HEK293 (cell line): ENCODE data around the gene FHL5.

ENCODE experiments used
- IKZF3 ChIP-seq: fragments of 450-650 bp; IDR thresholded peaks from 2 replicates; pipeline ENCODE4 v1.5.0; 2018; ENCODE audit warnings: missing biosample characterization, mild to moderate bottlenecking, missing genetic modification characterization, moderate library complexity
- YY1 ChIP-seq: fragments of 450-650 bp; formaldehyde crosslinking; IDR thresholded peaks from 2 replicates; pipeline ENCODE4 v1.5.1; 2018; ENCODE audit warnings: missing biosample characterization, missing genetic modification characterization
- ZNF660 ChIP-seq: fragments of 450-650 bp; IDR thresholded peaks from 2 replicates; pipeline ENCODE4 v1.5.1; 2018; ENCODE audit warnings: missing biosample characterization, mild to moderate bottlenecking, missing genetic modification characterization
- TF ChIP-seq, protein P1 (sequence below): fragments of 450-650 bp; formaldehyde crosslinking; optimal IDR thresholded peaks from 2 replicates; pipeline ENCODE3; 2016; ENCODE audit warnings: missing biosample characterization, mild to moderate bottlenecking, missing genetic modification characterization
- TF ChIP-seq, protein P2 (sequence below): fragments of 450-650 bp; formaldehyde crosslinking; IDR thresholded peaks from 2 replicates; pipeline ENCODE4 v1.5.1; 2016; ENCODE audit warnings: missing biosample characterization, missing genetic modification characterization
- TF ChIP-seq, protein P3 (sequence below): fragments of 450-650 bp; formaldehyde crosslinking; IDR thresholded peaks from 2 replicates; pipeline ENCODE4 v1.5.1; 2016; ENCODE audit warnings: missing biosample characterization, missing genetic modification characterization

DNA sequence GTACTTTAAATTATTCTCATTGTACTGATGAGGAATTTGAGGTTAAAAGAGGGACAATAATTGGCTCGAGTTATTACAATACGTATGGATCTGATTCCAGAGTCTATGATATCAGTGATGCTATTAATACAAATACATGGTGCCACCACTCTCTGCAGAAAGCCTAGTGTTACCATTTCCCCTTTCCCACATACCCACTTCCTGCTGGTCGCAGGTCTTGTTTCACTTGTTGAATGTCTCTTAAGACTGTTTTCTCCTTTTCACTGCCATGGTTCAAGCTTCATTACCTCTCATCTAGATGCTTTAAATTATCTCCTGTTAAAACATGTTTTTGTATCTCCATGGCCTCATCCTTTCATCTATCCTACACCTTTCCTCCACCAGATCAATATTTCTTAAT lies 62.0 kb downstream of the FHL5 start:
- TF ChIP-seq ZNF660 (no peak), YY1 (no peak), IKZF3 (tag by site-specific recombination) (no peak)
- TF ChIP-seq, protein P1, sequence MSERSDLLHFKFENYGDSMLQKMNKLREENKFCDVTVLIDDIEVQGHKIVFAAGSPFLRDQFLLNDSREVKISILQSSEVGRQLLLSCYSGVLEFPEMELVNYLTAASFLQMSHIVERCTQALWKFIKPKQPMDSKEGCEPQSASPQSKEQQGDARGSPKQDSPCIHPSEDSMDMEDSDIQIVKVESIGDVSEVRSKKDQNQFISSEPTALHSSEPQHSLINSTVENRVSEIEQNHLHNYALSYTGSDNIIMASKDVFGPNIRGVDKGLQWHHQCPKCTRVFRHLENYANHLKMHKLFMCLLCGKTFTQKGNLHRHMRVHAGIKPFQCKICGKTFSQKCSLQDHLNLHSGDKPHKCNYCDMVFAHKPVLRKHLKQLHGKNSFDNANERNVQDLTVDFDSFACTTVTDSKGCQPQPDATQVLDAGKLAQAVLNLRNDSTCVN = no peak
- TF ChIP-seq, protein P2, sequence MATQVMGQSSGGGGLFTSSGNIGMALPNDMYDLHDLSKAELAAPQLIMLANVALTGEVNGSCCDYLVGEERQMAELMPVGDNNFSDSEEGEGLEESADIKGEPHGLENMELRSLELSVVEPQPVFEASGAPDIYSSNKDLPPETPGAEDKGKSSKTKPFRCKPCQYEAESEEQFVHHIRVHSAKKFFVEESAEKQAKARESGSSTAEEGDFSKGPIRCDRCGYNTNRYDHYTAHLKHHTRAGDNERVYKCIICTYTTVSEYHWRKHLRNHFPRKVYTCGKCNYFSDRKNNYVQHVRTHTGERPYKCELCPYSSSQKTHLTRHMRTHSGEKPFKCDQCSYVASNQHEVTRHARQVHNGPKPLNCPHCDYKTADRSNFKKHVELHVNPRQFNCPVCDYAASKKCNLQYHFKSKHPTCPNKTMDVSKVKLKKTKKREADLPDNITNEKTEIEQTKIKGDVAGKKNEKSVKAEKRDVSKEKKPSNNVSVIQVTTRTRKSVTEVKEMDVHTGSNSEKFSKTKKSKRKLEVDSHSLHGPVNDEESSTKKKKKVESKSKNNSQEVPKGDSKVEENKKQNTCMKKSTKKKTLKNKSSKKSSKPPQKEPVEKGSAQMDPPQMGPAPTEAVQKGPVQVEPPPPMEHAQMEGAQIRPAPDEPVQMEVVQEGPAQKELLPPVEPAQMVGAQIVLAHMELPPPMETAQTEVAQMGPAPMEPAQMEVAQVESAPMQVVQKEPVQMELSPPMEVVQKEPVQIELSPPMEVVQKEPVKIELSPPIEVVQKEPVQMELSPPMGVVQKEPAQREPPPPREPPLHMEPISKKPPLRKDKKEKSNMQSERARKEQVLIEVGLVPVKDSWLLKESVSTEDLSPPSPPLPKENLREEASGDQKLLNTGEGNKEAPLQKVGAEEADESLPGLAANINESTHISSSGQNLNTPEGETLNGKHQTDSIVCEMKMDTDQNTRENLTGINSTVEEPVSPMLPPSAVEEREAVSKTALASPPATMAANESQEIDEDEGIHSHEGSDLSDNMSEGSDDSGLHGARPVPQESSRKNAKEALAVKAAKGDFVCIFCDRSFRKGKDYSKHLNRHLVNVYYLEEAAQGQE (tag by site-specific recombination) = no peak
- TF ChIP-seq, protein P3, sequence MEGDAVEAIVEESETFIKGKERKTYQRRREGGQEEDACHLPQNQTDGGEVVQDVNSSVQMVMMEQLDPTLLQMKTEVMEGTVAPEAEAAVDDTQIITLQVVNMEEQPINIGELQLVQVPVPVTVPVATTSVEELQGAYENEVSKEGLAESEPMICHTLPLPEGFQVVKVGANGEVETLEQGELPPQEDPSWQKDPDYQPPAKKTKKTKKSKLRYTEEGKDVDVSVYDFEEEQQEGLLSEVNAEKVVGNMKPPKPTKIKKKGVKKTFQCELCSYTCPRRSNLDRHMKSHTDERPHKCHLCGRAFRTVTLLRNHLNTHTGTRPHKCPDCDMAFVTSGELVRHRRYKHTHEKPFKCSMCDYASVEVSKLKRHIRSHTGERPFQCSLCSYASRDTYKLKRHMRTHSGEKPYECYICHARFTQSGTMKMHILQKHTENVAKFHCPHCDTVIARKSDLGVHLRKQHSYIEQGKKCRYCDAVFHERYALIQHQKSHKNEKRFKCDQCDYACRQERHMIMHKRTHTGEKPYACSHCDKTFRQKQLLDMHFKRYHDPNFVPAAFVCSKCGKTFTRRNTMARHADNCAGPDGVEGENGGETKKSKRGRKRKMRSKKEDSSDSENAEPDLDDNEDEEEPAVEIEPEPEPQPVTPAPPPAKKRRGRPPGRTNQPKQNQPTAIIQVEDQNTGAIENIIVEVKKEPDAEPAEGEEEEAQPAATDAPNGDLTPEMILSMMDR = no peak
